BLaER1 (cell line): ENCODE measurements around the gene FAM78A.

Experiments
- H3K27ac ChIP-seq: shearing (Covaris generic); formaldehyde crosslinking; 2 replicates; pipeline ENCODE4 v1.8.1; 2022
- H3K27me3 ChIP-seq: shearing (Covaris generic); formaldehyde crosslinking; 2 replicates; pipeline ENCODE4 v1.8.1; 2022
- H3K36me3 ChIP-seq: shearing (Covaris generic); formaldehyde crosslinking; 2 replicates; pipeline ENCODE4 v1.8.1; 2022
- H3K4me1 ChIP-seq: shearing (Covaris generic); formaldehyde crosslinking; 2 replicates; pipeline ENCODE4 v1.8.1; 2022
- H3K4me2 ChIP-seq: shearing (Covaris generic); formaldehyde crosslinking; 2 replicates; pipeline ENCODE4 v1.8.1; 2022
- H3K4me3 ChIP-seq: shearing (Covaris generic); formaldehyde crosslinking; 2 replicates; pipeline ENCODE4 v1.8.1; 2022
- H3K9ac ChIP-seq: shearing (Covaris generic); formaldehyde crosslinking; 2 replicates; pipeline ENCODE4 v1.8.1; 2022
- H3K9me3 ChIP-seq: shearing (Covaris generic); formaldehyde crosslinking; 2 replicates; pipeline ENCODE4 v1.8.1; 2022
- H4K20me1 ChIP-seq: shearing (Covaris generic); formaldehyde crosslinking; 2 replicates; pipeline ENCODE4 v1.8.1; 2022
- Cebpa-rat ChIP-seq: shearing (Covaris generic); IDR thresholded peaks from 2 replicates; pipeline ENCODE4 v1.8.1; 2022

FAM78A gene

GRCh38 chr9:131291795-131292315 is 15.5 kb upstream of the FAM78A start:
- Histone ChIP-seq H3K36me3 (no peaks in the 10 kb centered on the region), H3K9me3 (no peaks in the 10 kb centered on the region), H3K27me3 (no peaks in the 10 kb centered on the region), H3K27ac (no peak overlapping the region), H3K9ac (no peak overlapping the region), H3K4me3 (no peak overlapping the region), H4K20me1 (peaks cover 25% of the 10 kb centered on the region), H3K4me1 (peaks cover 61% of the 10 kb centered on the region), H3K4me2 (peak overlapping the region; percentile 96; the same call in 1 of the 2 replicates)
- TF ChIP-seq Cebpa-rat = no peak

GRCh38 chr9:131290767-131291370 is 14.6 kb upstream of the FAM78A start:
- Histone ChIP-seq H3K4me2 (peak overlapping the region; percentile 96), H3K27me3 (no peaks in the 10 kb centered on the region), H4K20me1 (peaks cover 15% of the 10 kb centered on the region), H3K9me3 (no peaks in the 10 kb centered on the region), H3K27ac (peak overlapping the region; percentile 86), H3K4me3 (peak overlapping the region; percentile 62), H3K4me1 (peaks cover 54% of the 10 kb centered on the region), H3K9ac (peak overlapping the region; percentile 78), H3K36me3 (no peaks in the 10 kb centered on the region)
- TF ChIP-seq Cebpa-rat = no peak

GRCh38 chr9:131290036-131290766 is 13.9 kb upstream of the FAM78A start:
- H3K4me3 ChIP-seq = peak overlapping the region; percentile 62

GRCh38 chr9:131289301-131290035 is 13.2 kb upstream of the FAM78A start, which contains the start of gene PLPP7:
Gene PLPP7 (plus strand): TSS chr9:131289723. CDS start chr9:131289998, 275 bp downstream.
- peak within 1 kb of the TSS; percentile 86 for H3K27ac ChIP-seq
- peak within 1 kb of the TSS; percentile 62 for H3K4me3 ChIP-seq
- H4K20me1 ChIP-seq = peaks cover 13% of the 10 kb centered on the region
- no peak for TF ChIP-seq Cebpa-rat
- no peaks in the 10 kb centered on the region for H3K9me3 ChIP-seq
- peaks cover 54% of the 10 kb centered on the region for H3K4me1 ChIP-seq
- H3K9ac ChIP-seq = peak within 1 kb of the TSS; percentile 78
- H3K27me3 ChIP-seq = peaks cover 5% of the 10 kb centered on the region; the same call in 1 of the 2 replicates
- peak within 1 kb of the TSS; percentile 96 for H3K4me2 ChIP-seq
- H3K36me3 ChIP-seq = no peaks in the 10 kb centered on the region

More at GRCh38 chr9:131290036-131290766, 13.9 kb upstream of the FAM78A start:
- Histone ChIP-seq H4K20me1 (peaks cover 13% of the 10 kb centered on the region), H3K27ac (peak overlapping the region; percentile 86), H3K4me2 (peak overlapping the region; percentile 96), H3K36me3 (no peaks in the 10 kb centered on the region), H3K27me3 (no peaks in the 10 kb centered on the region), H3K9ac (peak overlapping the region; percentile 78), H3K4me1 (peaks cover 54% of the 10 kb centered on the region), H3K9me3 (no peaks in the 10 kb centered on the region)
- no peak for TF ChIP-seq Cebpa-rat

- Histone ChIP-seq H3K36me3 (no peaks in the 10 kb centered on the region), H3K9ac (peak overlapping the region; percentile 78; the same call in 1 of the 2 replicates), H3K27ac (peak overlapping the region; percentile 58; the same call in 1 of the 2 replicates), H3K4me2 (peak overlapping the region; percentile 96), H4K20me1 (peaks cover 3% of the 10 kb centered on the region), H3K27me3 (peaks cover 17% of the 10 kb centered on the region), H3K4me3 (no peak overlapping the region), H3K4me1 (peaks cover 46% of the 10 kb centered on the region), H3K9me3 (no peaks in the 10 kb centered on the region)
- TF ChIP-seq Cebpa-rat = no peak
Observed at GRCh38 chr9:131288217-131288616, 11.9 kb upstream of the FAM78A start.

- Histone ChIP-seq H3K9me3 (no peaks in the 10 kb centered on the region), H3K9ac (no peak overlapping the region), H3K27ac (no peak overlapping the region), H3K36me3 (no peaks in the 10 kb centered on the region), H4K20me1 (no peaks in the 10 kb centered on the region; the same call in 1 of the 2 replicates), H3K4me1 (peaks cover 44% of the 10 kb centered on the region), H3K4me3 (no peak overlapping the region), H3K4me2 (no peak overlapping the region), H3K27me3 (peaks cover 26% of the 10 kb centered on the region)
- TF ChIP-seq Cebpa-rat = no peak
Observed at GRCh38 chr9:131287359-131287758, 11.0 kb upstream of the FAM78A start.

GRCh38 chr9:131284856-131285255 is 8.5 kb upstream of the FAM78A start:
- Histone ChIP-seq H3K27ac (no peak overlapping the region), H3K27me3 (peaks cover 51% of the 10 kb centered on the region), H3K4me3 (no peak overlapping the region), H3K4me2 (no peak overlapping the region), H3K4me1 (peaks cover 22% of the 10 kb centered on the region), H4K20me1 (no peaks in the 10 kb centered on the region; the same call in 1 of the 2 replicates), H3K9ac (no peak overlapping the region), H3K36me3 (no peaks in the 10 kb centered on the region), H3K9me3 (no peaks in the 10 kb centered on the region)
- no peak for TF ChIP-seq Cebpa-rat

GRCh38 chr9:131282688-131283422 is 6.5 kb upstream of the FAM78A start:
- 0 out of 2 replicates have a peak overlapping the region, but pooled peaks have one; percentile 36 for H3K4me3 ChIP-seq
- no peaks in the 10 kb centered on the region; the same call in 1 of the 2 replicates for H4K20me1 ChIP-seq
- H3K27me3 ChIP-seq = peaks cover 52% of the 10 kb centered on the region
- no peak overlapping the region for H3K27ac ChIP-seq
- peaks cover 16% of the 10 kb centered on the region for H3K4me1 ChIP-seq
- no peak overlapping the region for H3K9ac ChIP-seq
- no peaks in the 10 kb centered on the region for H3K9me3 ChIP-seq
- H3K4me2 ChIP-seq = peak overlapping the region; percentile 52
- H3K36me3 ChIP-seq = no peaks in the 10 kb centered on the region
- TF ChIP-seq Cebpa-rat = no peak

GRCh38 chr9:131282175-131282574 is 5.9 kb upstream of the FAM78A start:
- H3K27me3 ChIP-seq = peaks cover 56% of the 10 kb centered on the region
- no peaks in the 10 kb centered on the region for H3K9me3 ChIP-seq

More at GRCh38 chr9:131282175-131282574, 5.9 kb upstream of the FAM78A start:
- H3K36me3 ChIP-seq = no peaks in the 10 kb centered on the region
- H3K4me3 ChIP-seq = 0 out of 2 replicates have a peak overlapping the region, but pooled peaks have one; percentile 36
- H3K4me1 ChIP-seq = peaks cover 14% of the 10 kb centered on the region
- H3K4me2 ChIP-seq = peak overlapping the region; percentile 52; the same call in 1 of the 2 replicates
- no peak for TF ChIP-seq Cebpa-rat
- no peak overlapping the region for H3K9ac ChIP-seq
- H4K20me1 ChIP-seq = no peaks in the 10 kb centered on the region; the same call in 1 of the 2 replicates
- no peak overlapping the region for H3K27ac ChIP-seq
